ENCODE measurements around the gene TLR10.

The TLR10 gene

DNA sequence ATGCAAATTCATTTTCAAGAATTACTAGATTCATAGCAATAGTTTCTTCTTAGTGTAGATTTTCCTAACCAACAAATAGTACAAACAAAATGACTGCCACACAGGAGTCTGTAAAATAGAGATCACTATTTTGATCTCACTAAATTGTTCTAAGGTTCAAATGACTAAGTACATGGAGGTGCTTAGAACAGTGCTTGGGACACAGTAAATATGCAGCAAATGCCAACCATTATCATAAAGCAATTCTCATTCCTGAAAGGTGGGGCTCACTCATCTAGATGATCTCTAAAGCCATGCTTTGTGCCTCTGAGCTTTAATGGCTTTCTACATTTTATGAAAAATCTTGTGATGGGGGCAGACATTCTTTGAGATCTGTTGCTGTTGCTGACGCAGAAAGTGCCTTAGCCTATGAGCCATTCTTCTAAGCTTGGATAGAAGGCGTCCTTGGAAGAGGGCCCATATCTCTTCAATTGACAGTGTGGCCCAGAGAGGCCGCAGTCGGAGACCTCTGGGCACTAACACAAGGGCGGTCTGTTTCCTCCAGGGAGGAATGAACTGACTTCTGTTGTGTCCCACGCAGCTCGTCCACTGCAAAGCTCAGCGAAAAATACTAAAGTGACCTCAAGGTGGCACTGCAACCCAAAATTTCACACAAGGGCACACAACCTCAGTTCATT lies 23.5 kb downstream of the TLR10 start:
- no peak overlapping the region for H3K4me3 Mint-ChIP-seq
- TF ChIP-seq, protein P1, sequence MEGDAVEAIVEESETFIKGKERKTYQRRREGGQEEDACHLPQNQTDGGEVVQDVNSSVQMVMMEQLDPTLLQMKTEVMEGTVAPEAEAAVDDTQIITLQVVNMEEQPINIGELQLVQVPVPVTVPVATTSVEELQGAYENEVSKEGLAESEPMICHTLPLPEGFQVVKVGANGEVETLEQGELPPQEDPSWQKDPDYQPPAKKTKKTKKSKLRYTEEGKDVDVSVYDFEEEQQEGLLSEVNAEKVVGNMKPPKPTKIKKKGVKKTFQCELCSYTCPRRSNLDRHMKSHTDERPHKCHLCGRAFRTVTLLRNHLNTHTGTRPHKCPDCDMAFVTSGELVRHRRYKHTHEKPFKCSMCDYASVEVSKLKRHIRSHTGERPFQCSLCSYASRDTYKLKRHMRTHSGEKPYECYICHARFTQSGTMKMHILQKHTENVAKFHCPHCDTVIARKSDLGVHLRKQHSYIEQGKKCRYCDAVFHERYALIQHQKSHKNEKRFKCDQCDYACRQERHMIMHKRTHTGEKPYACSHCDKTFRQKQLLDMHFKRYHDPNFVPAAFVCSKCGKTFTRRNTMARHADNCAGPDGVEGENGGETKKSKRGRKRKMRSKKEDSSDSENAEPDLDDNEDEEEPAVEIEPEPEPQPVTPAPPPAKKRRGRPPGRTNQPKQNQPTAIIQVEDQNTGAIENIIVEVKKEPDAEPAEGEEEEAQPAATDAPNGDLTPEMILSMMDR (IDR thresholded peaks at IDR 0.05; ENCODE audit: unreplicated experiment in 3 of 3) = peak; percentile 75 to 87 (median 77)
- peak overlapping the region; percentile 19 to 62 (median 57) for H3K27ac Mint-ChIP-seq
- no peaks in the 10 kb centered on the region for H3K9me3 Mint-ChIP-seq
- H3K36me3 Mint-ChIP-seq (ENCODE audit: low read depth) = no peaks in the 10 kb centered on the region
- H3K27me3 Mint-ChIP-seq (ENCODE audit: low read depth) = no peaks in the 10 kb centered on the region
- peaks cover 6% of the 10 kb centered on the region for H3K4me1 Mint-ChIP-seq

- H3K9me3 Mint-ChIP-seq = no peaks in the 10 kb centered on the region
- H3K4me1 Mint-ChIP-seq = peaks cover 6% of the 10 kb centered on the region
- TF ChIP-seq, protein P1 (IDR thresholded peaks at IDR 0.05; ENCODE audit: unreplicated experiment in 3 of 3) = peak; percentile 22 to 30 (median 23)
- no peak overlapping the region for H3K27ac Mint-ChIP-seq
- no peaks in the 10 kb centered on the region for H3K36me3 Mint-ChIP-seq (ENCODE audit: low read depth)
- H3K4me3 Mint-ChIP-seq = no peak overlapping the region
- no peaks in the 10 kb centered on the region for H3K27me3 Mint-ChIP-seq (ENCODE audit: low read depth)
These were observed 24.7 kb downstream of the TLR10 start for GRCh38 chr4:38757945-38758600.

DNA sequence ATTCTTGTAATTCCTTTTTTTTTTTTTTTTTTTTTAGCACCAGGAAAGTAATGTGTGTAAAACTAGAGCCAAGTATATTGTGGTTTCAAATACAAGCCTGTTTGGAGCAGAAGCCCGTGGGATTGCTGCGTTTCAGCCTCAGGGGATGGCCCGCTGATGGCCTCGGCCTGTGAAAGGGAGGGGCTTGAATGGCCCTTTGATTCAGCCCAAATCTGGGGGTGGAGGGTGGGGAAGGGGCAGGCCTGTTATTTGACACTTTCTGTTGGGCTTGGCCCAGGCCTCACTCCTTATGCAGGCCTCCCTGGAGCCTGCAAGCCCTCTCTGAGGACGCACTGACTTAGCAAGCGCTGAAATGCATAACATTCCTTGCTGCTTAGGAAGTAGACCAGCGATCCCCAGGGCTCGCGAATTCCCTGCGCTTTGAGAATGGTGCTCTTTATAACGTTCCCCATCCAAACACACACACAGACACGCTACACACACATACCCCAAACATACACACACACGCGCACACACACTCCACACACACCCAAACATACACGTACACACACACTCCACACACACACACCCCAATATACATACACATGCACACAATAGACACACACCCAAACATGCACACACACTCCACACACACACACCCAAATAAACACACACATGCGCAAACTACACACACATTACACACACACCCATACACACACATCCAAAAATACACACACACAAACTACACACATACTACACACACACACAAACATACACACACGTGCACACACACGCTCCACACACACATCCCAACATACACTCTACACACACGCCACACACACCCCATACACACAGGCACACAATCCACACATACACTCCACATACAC lies 29.6 kb downstream of the TLR10 start:
- TF ChIP-seq, protein P1 (IDR thresholded peaks at IDR 0.05; ENCODE audit: unreplicated experiment in 3 of 3) = no peak
- H3K27me3 Mint-ChIP-seq (ENCODE audit: low read depth) = no peaks in the 10 kb centered on the region
- H3K27ac Mint-ChIP-seq = no peak overlapping the region
- H3K36me3 Mint-ChIP-seq (ENCODE audit: low read depth) = peaks cover 4% of the 10 kb centered on the region
- H3K4me3 Mint-ChIP-seq = no peak overlapping the region
- H3K4me1 Mint-ChIP-seq = peaks cover 4% of the 10 kb centered on the region
- H3K9me3 Mint-ChIP-seq = peaks cover 8% of the 10 kb centered on the region

DNA sequence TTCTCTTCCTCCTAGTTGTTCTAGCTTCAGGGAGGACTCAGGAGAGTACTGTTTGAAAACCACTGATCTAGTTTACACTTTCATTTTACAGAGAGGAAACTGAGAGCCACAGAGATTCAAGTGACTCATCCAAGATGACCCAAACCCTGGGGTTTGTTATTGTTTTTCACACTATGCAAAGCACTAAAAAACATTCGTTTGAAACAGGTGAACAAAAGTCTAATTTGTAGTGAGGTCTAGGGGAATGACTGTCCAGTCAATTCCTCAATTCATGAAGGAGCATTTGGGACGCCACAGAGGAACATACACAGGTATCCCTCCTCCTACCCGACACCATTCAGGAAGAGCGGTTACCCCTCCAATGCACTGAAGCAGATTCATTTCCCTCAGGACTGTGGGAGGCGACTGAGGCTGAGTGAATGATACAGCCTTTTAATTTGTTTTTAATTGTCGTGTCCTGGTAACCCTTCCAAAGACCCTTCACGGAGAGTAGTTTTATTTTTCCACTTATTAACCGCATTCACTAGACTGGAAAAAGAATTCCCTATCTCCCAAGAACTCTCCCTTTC lies 30.3 kb downstream of the TLR10 start:
- Mint-ChIP-seq H3K9me3 (peaks cover 10% of the 10 kb centered on the region), H3K36me3 (ENCODE audit: low read depth) (peaks cover 4% of the 10 kb centered on the region), H3K4me1 (peaks cover 4% of the 10 kb centered on the region), H3K27me3 (ENCODE audit: low read depth) (no peaks in the 10 kb centered on the region), H3K27ac (no peak overlapping the region), H3K4me3 (no peak overlapping the region)
- TF ChIP-seq, protein P1 (IDR thresholded peaks at IDR 0.05; ENCODE audit: unreplicated experiment in 3 of 3) = no peak

DNA sequence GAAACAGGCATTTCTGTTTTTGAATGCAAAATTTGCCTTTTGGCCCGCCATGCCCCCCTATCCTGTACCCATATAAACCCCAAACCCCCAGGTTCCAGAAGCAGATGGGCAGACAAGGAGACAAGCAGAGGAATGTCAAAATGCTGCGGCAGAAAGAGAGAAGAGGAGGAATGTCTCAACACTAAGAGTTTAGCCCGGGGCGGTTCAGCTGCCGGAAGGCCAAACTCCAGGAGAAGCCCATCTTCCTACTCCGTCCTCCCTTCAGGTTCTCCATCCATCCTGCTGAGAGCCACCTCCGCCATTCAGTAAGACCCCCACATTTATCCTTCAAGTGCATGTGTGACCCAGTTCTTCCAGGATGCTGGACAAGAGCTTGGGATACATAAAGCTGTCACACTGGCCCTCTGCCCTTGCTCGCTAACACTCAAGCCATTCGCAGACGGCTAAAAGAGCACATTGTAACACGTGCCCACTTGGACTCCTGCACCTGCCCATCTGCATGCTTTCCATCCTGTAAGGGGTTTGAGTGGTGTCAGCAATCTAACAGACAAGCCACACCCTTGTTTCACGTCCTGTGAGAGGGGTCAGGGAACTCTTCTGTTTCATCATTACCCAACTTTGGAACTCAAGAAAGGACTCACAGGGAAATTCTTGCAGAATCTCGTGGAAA lies 31.3 kb downstream of the TLR10 start:
- Mint-ChIP-seq H3K27me3 (ENCODE audit: low read depth) (no peaks in the 10 kb centered on the region), H3K4me1 (peaks cover 4% of the 10 kb centered on the region), H3K36me3 (ENCODE audit: low read depth) (peaks cover 4% of the 10 kb centered on the region), H3K9me3 (peaks cover 18% of the 10 kb centered on the region), H3K4me3 (no peak overlapping the region), H3K27ac (peak overlapping the region in 2 of 3 experiments; percentile 19 to 47)
- TF ChIP-seq, protein P1 (IDR thresholded peaks at IDR 0.05; ENCODE audit: unreplicated experiment in 3 of 3) = no peak
